Measurements from ENCODE around the gene DCBLD1.

DNA sequence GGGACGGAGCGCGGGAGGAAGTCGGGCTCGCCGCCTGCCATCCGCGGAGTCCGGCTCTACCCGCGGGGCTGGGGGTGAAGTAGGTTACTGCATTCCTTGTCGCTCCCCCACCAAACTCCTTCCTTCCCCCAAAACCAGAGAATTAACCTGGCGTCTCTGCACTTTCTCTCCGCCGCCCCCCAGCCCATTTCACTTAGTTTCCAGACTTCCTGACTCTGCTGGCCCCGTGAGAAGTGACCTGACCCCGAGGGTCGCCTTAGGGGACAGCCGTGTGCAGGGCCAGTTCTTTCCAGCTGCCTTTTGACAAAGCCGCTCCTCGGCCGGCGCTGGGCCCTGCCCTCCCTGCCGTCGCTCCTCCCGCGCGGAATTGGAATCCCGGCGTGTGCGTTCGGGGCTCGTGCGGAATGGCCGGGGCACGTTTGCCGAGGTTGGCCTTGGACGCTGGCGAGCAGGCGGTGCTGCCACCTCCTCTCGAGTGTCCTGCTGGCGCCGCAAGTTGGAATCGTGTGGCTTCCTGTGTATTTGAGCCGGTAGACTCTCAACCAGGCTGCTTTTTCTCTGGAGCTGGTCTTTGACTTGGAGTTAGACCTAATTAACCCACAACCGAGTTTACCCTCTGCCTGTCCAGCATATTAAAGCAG lies 650 bp downstream of the DCBLD1 start:
- TF ChIP-seq, protein P1, sequence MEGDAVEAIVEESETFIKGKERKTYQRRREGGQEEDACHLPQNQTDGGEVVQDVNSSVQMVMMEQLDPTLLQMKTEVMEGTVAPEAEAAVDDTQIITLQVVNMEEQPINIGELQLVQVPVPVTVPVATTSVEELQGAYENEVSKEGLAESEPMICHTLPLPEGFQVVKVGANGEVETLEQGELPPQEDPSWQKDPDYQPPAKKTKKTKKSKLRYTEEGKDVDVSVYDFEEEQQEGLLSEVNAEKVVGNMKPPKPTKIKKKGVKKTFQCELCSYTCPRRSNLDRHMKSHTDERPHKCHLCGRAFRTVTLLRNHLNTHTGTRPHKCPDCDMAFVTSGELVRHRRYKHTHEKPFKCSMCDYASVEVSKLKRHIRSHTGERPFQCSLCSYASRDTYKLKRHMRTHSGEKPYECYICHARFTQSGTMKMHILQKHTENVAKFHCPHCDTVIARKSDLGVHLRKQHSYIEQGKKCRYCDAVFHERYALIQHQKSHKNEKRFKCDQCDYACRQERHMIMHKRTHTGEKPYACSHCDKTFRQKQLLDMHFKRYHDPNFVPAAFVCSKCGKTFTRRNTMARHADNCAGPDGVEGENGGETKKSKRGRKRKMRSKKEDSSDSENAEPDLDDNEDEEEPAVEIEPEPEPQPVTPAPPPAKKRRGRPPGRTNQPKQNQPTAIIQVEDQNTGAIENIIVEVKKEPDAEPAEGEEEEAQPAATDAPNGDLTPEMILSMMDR (optimal IDR thresholded peaks at IDR 0.05 in 1 of 3, IDR thresholded peaks at IDR 0.05 in 1 of 3, conservative IDR thresholded peaks at IDR 0.05 in 1 of 3; ENCODE audit: extremely low read depth in 1 of 3, insufficient read depth in 2 of 3, low read length in 3 of 3): no peak
- no peak for TF ChIP-seq EZH2 (IDR thresholded peaks at IDR 0.05; ENCODE audit: low read length)

Measured in keratinocyte (primary cell).